HG02938 (cell line): ENCODE measurements around the gene NFATC2IP.
"Not testable (repeated sequence)": the region's sequence is repeated elsewhere in the genome, so short reads cannot be mapped to it uniquely, and the experiment has no call there.

ENCODE experiments used
- ATAC-seq: cut with Tn5 transposase; IDR thresholded peaks from one replicate; pipeline ENCODE4 v1.9.1; 2021; ENCODE audit warnings: mild to moderate bottlenecking, moderate library complexity; ENCODE audit not compliant: unreplicated experiment

The NFATC2IP gene

GRCh38 chr16:28964496-28964895 is 13.8 kb downstream of the NFATC2IP start:
- ATAC-seq: no peak

GRCh38 chr16:28967156-28967555 is 16.4 kb downstream of the NFATC2IP start:
- no peak for ATAC-seq

GRCh38 chr16:28969696-28970095 is 19.0 kb downstream of the NFATC2IP start:
- not testable (repeated sequence) for ATAC-seq

- no peak for ATAC-seq
Observed at GRCh38 chr16:28974007-28974436, 23.3 kb downstream of the NFATC2IP start.

GRCh38 chr16:28974437-28975157 is 23.9 kb downstream of the NFATC2IP start, which contains the start of gene SPNS1:
Gene SPNS1, plus strand, starts transcription at chr16:28974778. Its CDS starts 374 bp downstream, at chr16:28975152.
- ATAC-seq: peak; percentile 87

- peak; percentile 16 for ATAC-seq
Observed at GRCh38 chr16:28975158-28975599, 24.4 kb downstream of the NFATC2IP start.

- ATAC-seq: no peak
Observed at GRCh38 chr16:28977703-28978662, 27.2 kb downstream of the NFATC2IP start.

GRCh38 chr16:28980330-28980729 is 29.6 kb downstream of the NFATC2IP start:
- ATAC-seq: not testable (repeated sequence)

- no peak for ATAC-seq
Observed at GRCh38 chr16:28980929-28981328, 30.2 kb downstream of the NFATC2IP start.

GRCh38 chr16:28981517-28981916 is 30.8 kb downstream of the NFATC2IP start:
- no peak for ATAC-seq

GRCh38 chr16:28982418-28982817 is 31.7 kb downstream of the NFATC2IP start:
- no peak for ATAC-seq

GRCh38 chr16:28982949-28983348 is 32.2 kb downstream of the NFATC2IP start:
- no peak for ATAC-seq

- ATAC-seq: no peak
Observed at GRCh38 chr16:28983644-28984043, 32.9 kb downstream of the NFATC2IP start.

GRCh38 chr16:28984091-28984490 is 33.4 kb downstream of the NFATC2IP start:
- no peak for ATAC-seq

- no peak for ATAC-seq
Observed at GRCh38 chr16:28984619-28985135, 33.9 kb downstream of the NFATC2IP start, which contains the start of gene LAT. Gene LAT, plus strand, starts transcription at chr16:28985052. Its CDS starts 366 bp downstream, at chr16:28985418.

GRCh38 chr16:28985211-28986041 is 34.7 kb downstream of the NFATC2IP start:
- ATAC-seq: no peak

- no peak for ATAC-seq
Observed at GRCh38 chr16:28986046-28986445, 35.3 kb downstream of the NFATC2IP start.

- ATAC-seq: no peak
Observed at GRCh38 chr16:28986492-28986891, 35.8 kb downstream of the NFATC2IP start.

GRCh38 chr16:28987170-28987853 is 36.6 kb downstream of the NFATC2IP start:
- ATAC-seq: no peak

- ATAC-seq: no peak
Observed at GRCh38 chr16:28989363-28989762, 38.6 kb downstream of the NFATC2IP start.
